ENCODE results near the gene EPHB1.
"Not testable (repeated sequence)": the region's sequence is repeated elsewhere in the genome, so short reads cannot be mapped to it uniquely, and the experiment has no call there.

EPHB1 gene

GRCh38 chr3:135014566-135014965 is 219.5 kb downstream of the EPHB1 start:
- no peak for DNase-seq

GRCh38 chr3:135017003-135017893 is 222.2 kb downstream of the EPHB1 start:
- DNase-seq = no peak

GRCh38 chr3:135018149-135018923 is 223.3 kb downstream of the EPHB1 start:
- no peak for DNase-seq

- DNase-seq = no peak
Measured at GRCh38 chr3:135020181-135020580, 225.1 kb downstream of the EPHB1 start.

GRCh38 chr3:135023996-135024658 is 229.1 kb downstream of the EPHB1 start:
- DNase-seq = no peak

GRCh38 chr3:135030768-135031615 is 235.9 kb downstream of the EPHB1 start:
- not testable (repeated sequence) for DNase-seq

- DNase-seq = no peak
Measured at GRCh38 chr3:135033737-135034136, 238.7 kb downstream of the EPHB1 start.

GRCh38 chr3:135034291-135034768 is 239.3 kb downstream of the EPHB1 start:
- no peak for DNase-seq

- DNase-seq = no peak
Measured at GRCh38 chr3:135034891-135035440, 239.9 kb downstream of the EPHB1 start.

- DNase-seq = no peak
Measured at GRCh38 chr3:135038186-135038585, 243.1 kb downstream of the EPHB1 start.

GRCh38 chr3:135039536-135039935 is 244.5 kb downstream of the EPHB1 start:
- DNase-seq = not testable (repeated sequence)

GRCh38 chr3:135040321-135041240 is 245.5 kb downstream of the EPHB1 start:
- no peak for DNase-seq

GRCh38 chr3:135041601-135042000 is 246.5 kb downstream of the EPHB1 start:
- no peak for DNase-seq

- DNase-seq = no peak
Measured at GRCh38 chr3:135047061-135047460, 252.0 kb downstream of the EPHB1 start.

GRCh38 chr3:135050536-135050935 is 255.5 kb downstream of the EPHB1 start:
- DNase-seq = no peak

GRCh38 chr3:135051409-135051973 is 256.4 kb downstream of the EPHB1 start:
- no peak for DNase-seq

GRCh38 chr3:135055449-135055848 is 260.4 kb downstream of the EPHB1 start:
- no peak for DNase-seq

- DNase-seq = no peak
Measured at GRCh38 chr3:135056084-135056730, 261.1 kb downstream of the EPHB1 start.

- no peak for DNase-seq
Measured at GRCh38 chr3:135056733-135057310, 261.8 kb downstream of the EPHB1 start.

GRCh38 chr3:135057996-135058395 is 262.9 kb downstream of the EPHB1 start:
- DNase-seq = no peak
